Fibroblast of mammary gland (primary cell): ENCODE measurements around the gene MCAT.

Experiments used
- DNase-seq: peaks from one replicate; pipeline ENCODE4 v3.0.0-alpha.2; 2010; ENCODE audit warnings: low read depth
- H3K4me3 ChIP-seq: 2 replicates; pipeline ENCODE4 v1.5.1; 2011; ENCODE audit warnings: low read depth, mild to moderate bottlenecking, low read length, moderate library complexity; ENCODE audit not compliant: control insufficient read depth
- TF ChIP-seq, protein P1 (sequence below): conservative IDR thresholded peaks from 2 replicates; pipeline ENCODE4 v1.5.1; 2011; ENCODE audit warnings: low read depth, low read length, inconsistent platforms; ENCODE audit not compliant: control insufficient read depth, insufficient read depth

The MCAT gene

GRCh38 chr22:43126501-43127165 is 16.6 kb downstream of the MCAT start:
- H3K4me3 ChIP-seq, result no peak overlapping the region
- DNase-seq, result peak; percentile 49
- TF ChIP-seq, protein P1, sequence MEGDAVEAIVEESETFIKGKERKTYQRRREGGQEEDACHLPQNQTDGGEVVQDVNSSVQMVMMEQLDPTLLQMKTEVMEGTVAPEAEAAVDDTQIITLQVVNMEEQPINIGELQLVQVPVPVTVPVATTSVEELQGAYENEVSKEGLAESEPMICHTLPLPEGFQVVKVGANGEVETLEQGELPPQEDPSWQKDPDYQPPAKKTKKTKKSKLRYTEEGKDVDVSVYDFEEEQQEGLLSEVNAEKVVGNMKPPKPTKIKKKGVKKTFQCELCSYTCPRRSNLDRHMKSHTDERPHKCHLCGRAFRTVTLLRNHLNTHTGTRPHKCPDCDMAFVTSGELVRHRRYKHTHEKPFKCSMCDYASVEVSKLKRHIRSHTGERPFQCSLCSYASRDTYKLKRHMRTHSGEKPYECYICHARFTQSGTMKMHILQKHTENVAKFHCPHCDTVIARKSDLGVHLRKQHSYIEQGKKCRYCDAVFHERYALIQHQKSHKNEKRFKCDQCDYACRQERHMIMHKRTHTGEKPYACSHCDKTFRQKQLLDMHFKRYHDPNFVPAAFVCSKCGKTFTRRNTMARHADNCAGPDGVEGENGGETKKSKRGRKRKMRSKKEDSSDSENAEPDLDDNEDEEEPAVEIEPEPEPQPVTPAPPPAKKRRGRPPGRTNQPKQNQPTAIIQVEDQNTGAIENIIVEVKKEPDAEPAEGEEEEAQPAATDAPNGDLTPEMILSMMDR, result no peak

- no peak overlapping the region for H3K4me3 ChIP-seq
- TF ChIP-seq, protein P1, result no peak
- DNase-seq, result peak; percentile 33
Observed at GRCh38 chr22:43118953-43119458, 24.2 kb downstream of the MCAT start.

DNA sequence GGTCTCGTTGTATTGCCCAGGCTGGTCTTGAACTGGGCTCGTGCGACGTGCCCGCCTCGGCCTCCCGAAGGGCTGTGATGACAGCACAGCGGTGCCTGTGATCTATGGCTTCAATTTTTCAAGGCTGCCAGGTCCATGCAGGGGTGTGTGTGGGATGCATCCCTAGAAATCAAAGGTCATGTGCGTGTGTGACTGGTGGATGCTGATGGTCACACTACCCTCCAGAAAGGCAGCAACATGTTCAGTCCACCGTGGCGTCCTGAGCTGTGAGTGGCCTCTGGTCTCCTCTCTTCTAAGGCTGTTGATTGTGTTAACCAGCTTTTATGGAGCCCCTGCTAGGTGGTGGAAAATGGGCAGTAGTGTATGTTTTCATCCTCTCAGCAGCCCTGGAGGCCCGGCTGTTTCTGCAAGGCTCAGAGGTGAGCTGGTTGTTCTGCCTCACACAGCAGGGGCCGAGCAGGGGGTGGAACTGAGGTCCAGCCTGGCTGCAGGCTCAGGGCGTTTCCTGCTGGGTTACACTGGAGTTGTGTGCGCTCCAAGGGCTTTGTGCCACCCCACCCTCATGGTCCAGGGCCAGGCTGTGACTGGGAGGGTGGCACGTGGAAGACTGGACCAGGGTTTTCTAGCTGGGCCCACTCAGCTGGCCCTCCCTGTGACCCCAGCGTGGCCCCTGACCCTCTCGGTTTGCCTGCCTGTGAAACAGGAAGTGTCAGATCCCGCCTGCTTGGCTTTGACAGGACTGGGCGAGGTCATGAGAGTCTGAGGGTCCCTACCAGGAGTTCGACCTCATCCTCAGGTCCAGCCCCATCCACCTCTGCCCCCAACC is 25.0 kb downstream of the MCAT start:
- H3K4me3 ChIP-seq, result no peak overlapping the region
- TF ChIP-seq, protein P1, result no peak
- DNase-seq, result no peak

DNA sequence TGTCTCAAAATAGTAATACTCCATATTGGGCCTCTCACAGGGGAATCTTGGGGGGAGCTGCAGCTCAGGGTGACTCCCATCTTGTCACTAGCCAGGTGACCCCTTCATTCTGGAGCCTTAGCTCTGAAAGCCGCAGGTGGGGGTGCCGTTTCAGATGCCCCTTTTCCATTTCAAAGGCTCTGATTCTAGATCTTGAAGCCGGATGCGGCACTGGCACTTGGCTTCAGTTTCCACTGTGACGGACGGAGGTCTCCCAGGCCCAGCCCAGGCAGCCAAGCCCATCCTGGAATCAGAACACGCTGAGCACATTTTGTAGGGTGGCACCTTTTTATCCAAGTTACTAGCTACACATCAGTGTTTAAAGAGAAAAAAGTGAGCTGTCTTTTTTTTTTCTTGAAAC is 26.3 kb downstream of the MCAT start:
- DNase-seq, result no peak
- H3K4me3 ChIP-seq, result no peak overlapping the region
- TF ChIP-seq, protein P1, result no peak

DNA sequence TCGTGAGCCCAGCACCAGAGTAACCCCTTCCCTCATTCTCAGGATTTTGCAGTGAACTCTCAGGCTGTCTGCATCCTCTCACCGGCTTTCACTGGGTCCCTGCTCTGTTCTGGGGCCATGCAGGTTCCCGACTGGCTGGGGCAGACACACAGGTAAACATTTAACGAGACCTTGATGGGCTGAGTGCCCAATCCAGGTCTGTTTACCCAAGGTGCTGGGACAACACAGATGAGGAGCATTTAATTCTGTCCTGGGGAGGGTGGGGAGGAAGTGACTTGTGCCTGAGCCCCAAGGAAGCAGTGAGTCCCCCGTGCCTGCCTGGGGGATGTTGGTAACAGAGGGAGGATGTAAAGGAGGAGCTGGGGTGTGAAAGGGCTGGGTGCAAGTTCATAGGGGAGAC is 28.2 kb downstream of the MCAT start:
- TF ChIP-seq, protein P1, result no peak
- no peak for DNase-seq
- H3K4me3 ChIP-seq, result no peak overlapping the region

DNA sequence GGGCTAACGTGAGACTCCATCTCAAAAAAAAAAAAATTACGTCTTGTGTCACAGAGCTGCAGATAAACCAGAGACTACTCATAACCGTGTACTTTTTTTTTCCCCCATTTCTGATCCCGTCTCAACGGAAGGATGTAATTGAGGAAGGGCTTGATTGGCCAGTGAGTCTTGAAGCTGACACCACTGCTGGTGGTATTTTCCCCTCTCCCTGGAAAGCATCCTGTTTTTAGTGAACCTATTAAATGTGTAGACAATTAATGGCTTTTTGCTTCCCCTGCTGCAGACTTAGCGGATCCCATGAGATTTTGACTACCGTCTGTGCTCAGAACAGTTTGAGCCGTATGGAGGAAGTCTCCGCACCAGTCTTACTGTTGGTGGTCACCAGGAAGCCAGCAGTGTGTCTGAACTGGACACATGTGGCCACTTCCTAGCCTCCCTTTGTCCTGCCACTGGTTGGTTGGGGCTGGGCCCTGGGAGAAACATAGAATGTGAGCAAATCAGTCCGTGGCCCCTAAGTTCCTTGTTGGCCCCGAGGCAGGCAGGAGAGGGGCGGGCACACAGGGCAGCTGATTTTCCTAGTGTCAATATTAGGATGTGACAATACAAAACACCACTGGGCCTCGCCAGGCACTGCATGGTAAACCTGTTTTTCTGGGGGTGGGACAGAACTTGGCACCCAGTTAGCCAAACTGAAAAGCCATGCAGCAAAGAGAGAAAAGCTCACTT is 29.5 kb downstream of the MCAT start:
- no peak overlapping the region for H3K4me3 ChIP-seq
- TF ChIP-seq, protein P1, result no peak
- no peak for DNase-seq
